Activated CD4-positive, alpha-beta T cell treated with anti-CD3 and anti-CD28 coated beads, Interleukin-2, amount 10 ng/mL, durations not matched to agents 24 days and 14 days (primary cell): ENCODE measurements around the gene STIM1. TPM values are rescaled to one million over a fixed set of nuclear protein-coding genes. Genes with fewer than 3 reads are reported as not detected.
"Not testable (repeated sequence)": the region's sequence is repeated elsewhere in the genome, so short reads cannot be mapped to it uniquely, and the experiment has no call there.

ENCODE experiments used
- DNase-seq: peaks from one replicate; pipeline ENCODE4 v3.0.0; 2022
- H3K27ac Mint-ChIP-seq: one replicate; pipeline ENCODE4 v1.8.0; 2022; ENCODE audit warnings: mild to moderate bottlenecking, mixed read lengths
- H3K27me3 Mint-ChIP-seq: one replicate; pipeline ENCODE4 v1.8.0; 2022; ENCODE audit warnings: mixed read lengths
- H3K36me3 Mint-ChIP-seq: one replicate; pipeline ENCODE4 v1.8.0; 2022; ENCODE audit warnings: low read depth, mild to moderate bottlenecking, mixed read lengths
- H3K4me1 Mint-ChIP-seq: one replicate; pipeline ENCODE4 v1.8.0; 2021; ENCODE audit warnings: mixed read lengths
- H3K4me3 Mint-ChIP-seq: one replicate; pipeline ENCODE4 v1.8.0; 2022; ENCODE audit warnings: mild to moderate bottlenecking, moderate library complexity, mixed read lengths
- H3K9me3 Mint-ChIP-seq: one replicate; pipeline ENCODE4 v1.8.0; 2021; ENCODE audit warnings: mixed read lengths
- intact Hi-C: fragments of 100-400 bp; cut with micrococcal nuclease; formaldehyde crosslinking; loops from one replicate; pipeline ENCODE4 v1.15.1; 2023
- total RNA-seq: library from RNA; stranded (reverse); gene quantifications from 2 replicates; pipeline ENCODE4 v1.2.3, GENCODE V29; 2022

STIM1 gene
- total RNA-seq, 1 donor from 2014 or later: 63.4 TPM

GRCh38 chr11:3890806-3891205, 35.3 kb downstream of the STIM1 start:
- intact Hi-C loops: loop anchor here (5.0 kb wide), 1 partner anchor 41 kb away; no protein-coding TSS in a partner anchor
- H3K27me3 Mint-ChIP-seq: no peaks in the 10 kb centered on the region
- no peak for DNase-seq
- peaks cover 24% of the 10 kb centered on the region for H3K36me3 Mint-ChIP-seq
- no peaks in the 10 kb centered on the region for H3K9me3 Mint-ChIP-seq
- H3K27ac Mint-ChIP-seq: no peak overlapping the region
- H3K4me1 Mint-ChIP-seq: peaks cover 42% of the 10 kb centered on the region
- H3K4me3 Mint-ChIP-seq: no peak overlapping the region

- intact Hi-C loops: loop anchor here (5.0 kb wide), 1 partner anchor 41 kb away; no protein-coding TSS in a partner anchor
- Mint-ChIP-seq H3K4me3 (no peak overlapping the region), H3K27me3 (no peaks in the 10 kb centered on the region), H3K36me3 (peaks cover 26% of the 10 kb centered on the region), H3K27ac (no peak overlapping the region), H3K9me3 (no peaks in the 10 kb centered on the region), H3K4me1 (peaks cover 43% of the 10 kb centered on the region)
- no peak for DNase-seq
These were observed 36.3 kb downstream of the STIM1 start for GRCh38 chr11:3891751-3892150.

GRCh38 chr11:3892156-3892555, 36.7 kb downstream of the STIM1 start:
- Mint-ChIP-seq H3K9me3 (no peaks in the 10 kb centered on the region), H3K27ac (no peak overlapping the region), H3K27me3 (no peaks in the 10 kb centered on the region), H3K4me1 (peaks cover 40% of the 10 kb centered on the region), H3K36me3 (peaks cover 29% of the 10 kb centered on the region), H3K4me3 (no peak overlapping the region)
- intact Hi-C loops: loop anchor here (5.0 kb wide), 1 partner anchor 40 kb away; no protein-coding TSS in a partner anchor
- DNase-seq: no peak

GRCh38 chr11:3893311-3893710, 37.8 kb downstream of the STIM1 start:
- Mint-ChIP-seq H3K27me3 (no peaks in the 10 kb centered on the region), H3K27ac (no peak overlapping the region)
- no peak for DNase-seq

GRCh38 chr11:3894128-3894731, 38.8 kb downstream of the STIM1 start:
- Mint-ChIP-seq H3K27ac (peak overlapping the region; percentile 76), H3K4me3 (peak overlapping the region; percentile 12), H3K36me3 (peaks cover 26% of the 10 kb centered on the region), H3K4me1 (peaks cover 33% of the 10 kb centered on the region), H3K9me3 (no peaks in the 10 kb centered on the region), H3K27me3 (no peaks in the 10 kb centered on the region)
- DNase-seq: peak; percentile 63
- intact Hi-C loops: loop anchor here (5.0 kb wide), 1 partner anchor 38 kb away; no protein-coding TSS in a partner anchor

More at GRCh38 chr11:3893311-3893710, 37.8 kb downstream of the STIM1 start:
- no peaks in the 10 kb centered on the region for H3K9me3 Mint-ChIP-seq
- peaks cover 36% of the 10 kb centered on the region for H3K4me1 Mint-ChIP-seq
- H3K4me3 Mint-ChIP-seq: no peak overlapping the region
- H3K36me3 Mint-ChIP-seq: peaks cover 29% of the 10 kb centered on the region
- intact Hi-C loops: loop anchor here (5.0 kb wide), 1 partner anchor 39 kb away; no protein-coding TSS in a partner anchor

GRCh38 chr11:3896644-3897043, 41.2 kb downstream of the STIM1 start:
- DNase-seq: no peak
- Mint-ChIP-seq H3K9me3 (no peaks in the 10 kb centered on the region), H3K27me3 (no peaks in the 10 kb centered on the region), H3K4me3 (no peak overlapping the region), H3K4me1 (peaks cover 33% of the 10 kb centered on the region), H3K27ac (no peak overlapping the region), H3K36me3 (peaks cover 24% of the 10 kb centered on the region)
- intact Hi-C loops: no loop called here

GRCh38 chr11:3900230-3900629, 44.8 kb downstream of the STIM1 start:
- H3K4me1 Mint-ChIP-seq: peaks cover 44% of the 10 kb centered on the region
- DNase-seq, H3K36me3 Mint-ChIP-seq, H3K4me3 Mint-ChIP-seq, H3K9me3 Mint-ChIP-seq, H3K27ac Mint-ChIP-seq, H3K27me3 Mint-ChIP-seq, intact Hi-C loops: not testable (repeated sequence)

- Mint-ChIP-seq H3K27ac (no peak overlapping the region), H3K36me3 (peaks cover 3% of the 10 kb centered on the region), H3K4me1 (peaks cover 47% of the 10 kb centered on the region), H3K27me3 (no peaks in the 10 kb centered on the region), H3K4me3 (no peak overlapping the region), H3K9me3 (no peaks in the 10 kb centered on the region)
- intact Hi-C loops: no loop called here
- DNase-seq: no peak
These were observed 46.0 kb downstream of the STIM1 start for GRCh38 chr11:3901249-3902025.

GRCh38 chr11:3902441-3902840, 47.0 kb downstream of the STIM1 start:
- H3K4me3 Mint-ChIP-seq: no peak overlapping the region
- peaks cover 2% of the 10 kb centered on the region for H3K36me3 Mint-ChIP-seq
- H3K9me3 Mint-ChIP-seq: no peaks in the 10 kb centered on the region
- intact Hi-C loops: no loop called here
- H3K27me3 Mint-ChIP-seq: no peaks in the 10 kb centered on the region
- peaks cover 55% of the 10 kb centered on the region for H3K4me1 Mint-ChIP-seq
- DNase-seq: no peak
- H3K27ac Mint-ChIP-seq: no peak overlapping the region

GRCh38 chr11:3903207-3903896, 47.9 kb downstream of the STIM1 start:
- DNase-seq: no peak
- intact Hi-C loops: no loop called here
- H3K4me3 Mint-ChIP-seq: no peak overlapping the region
- H3K27ac Mint-ChIP-seq: peak overlapping the region; percentile 31
- peaks cover 6% of the 10 kb centered on the region for H3K36me3 Mint-ChIP-seq
- H3K4me1 Mint-ChIP-seq: peaks cover 60% of the 10 kb centered on the region
- no peaks in the 10 kb centered on the region for H3K27me3 Mint-ChIP-seq
- H3K9me3 Mint-ChIP-seq: no peaks in the 10 kb centered on the region

GRCh38 chr11:3904228-3904627, 48.8 kb downstream of the STIM1 start:
- DNase-seq: no peak
- Mint-ChIP-seq H3K36me3 (peaks cover 6% of the 10 kb centered on the region), H3K4me3 (peak overlapping the region; percentile 43), H3K9me3 (no peaks in the 10 kb centered on the region), H3K4me1 (peaks cover 62% of the 10 kb centered on the region), H3K27me3 (no peaks in the 10 kb centered on the region), H3K27ac (peak overlapping the region; percentile 75)
- intact Hi-C loops: loop anchor here (2.0 kb wide), 2 partner anchors 17 to 65 kb away; no protein-coding TSS in a partner anchor

GRCh38 chr11:3905080-3905953, 49.9 kb downstream of the STIM1 start:
- peak overlapping the region; percentile 43 for H3K4me3 Mint-ChIP-seq
- H3K4me1 Mint-ChIP-seq: peaks cover 62% of the 10 kb centered on the region
- peak overlapping the region; percentile 75 for H3K27ac Mint-ChIP-seq
- no peaks in the 10 kb centered on the region for H3K9me3 Mint-ChIP-seq
- intact Hi-C loops: loop anchor here (1.0 to 5.0 kb wide), 4 partner anchors 15 to 63 kb away; no protein-coding TSS in a partner anchor
- H3K36me3 Mint-ChIP-seq: peaks cover 6% of the 10 kb centered on the region
- H3K27me3 Mint-ChIP-seq: no peaks in the 10 kb centered on the region
- DNase-seq: peak; percentile 88

- Mint-ChIP-seq H3K27me3 (no peaks in the 10 kb centered on the region), H3K27ac (peak overlapping the region; percentile 75), H3K4me1 (peaks cover 60% of the 10 kb centered on the region), H3K9me3 (no peaks in the 10 kb centered on the region), H3K4me3 (no peak overlapping the region), H3K36me3 (peaks cover 6% of the 10 kb centered on the region)
- DNase-seq: no peak
- intact Hi-C loops: loop anchor here (5.0 kb wide), 1 partner anchor 41 kb away; no protein-coding TSS in a partner anchor
These were observed 50.7 kb downstream of the STIM1 start for GRCh38 chr11:3906166-3906565.
